ENCODE data around the gene RAD54L2.
"Not testable (repeated sequence)": the region's sequence is repeated elsewhere in the genome, so short reads cannot be mapped to it uniquely, and the experiment has no call there.

The RAD54L2 gene

GRCh38 chr3:51550080-51550819 is 11.7 kb downstream of the RAD54L2 start:
- Mint-ChIP-seq H3K4me3 (no peak overlapping the region), H3K36me3 (peaks cover 7% of the 10 kb centered on the region), H3K27ac (no peak overlapping the region)

GRCh38 chr3:51557993-51558392 is 19.5 kb downstream of the RAD54L2 start:
- no peak for DNase-seq
- H3K27ac Mint-ChIP-seq, result no peak overlapping the region
- no peaks in the 10 kb centered on the region for H3K9me3 Mint-ChIP-seq
- H3K27me3 Mint-ChIP-seq, result no peaks in the 10 kb centered on the region
- no peak overlapping the region for H3K4me3 Mint-ChIP-seq
- H3K4me1 Mint-ChIP-seq, result no peaks in the 10 kb centered on the region
- peaks cover 11% of the 10 kb centered on the region for H3K36me3 Mint-ChIP-seq
- CTCF ChIA-PET, result no interaction called here

More at GRCh38 chr3:51550080-51550819, 11.7 kb downstream of the RAD54L2 start:
- DNase-seq, result no peak
- Mint-ChIP-seq H3K27me3 (no peaks in the 10 kb centered on the region), H3K4me1 (no peaks in the 10 kb centered on the region), H3K9me3 (no peaks in the 10 kb centered on the region)
- CTCF ChIA-PET, result interaction anchor here (0.7 to 1.0 kb wide), 2 partner anchors 92 to 120 kb away, joined by 3 to 5 read pairs; no protein-coding TSS in a partner anchor

GRCh38 chr3:51559411-51559888 is 20.9 kb downstream of the RAD54L2 start:
- Mint-ChIP-seq H3K27ac (no peak overlapping the region), H3K36me3 (peaks cover 11% of the 10 kb centered on the region), H3K9me3 (no peaks in the 10 kb centered on the region), H3K4me1 (no peaks in the 10 kb centered on the region), H3K27me3 (no peaks in the 10 kb centered on the region), H3K4me3 (no peak overlapping the region)
- no peak for DNase-seq
- CTCF ChIA-PET, result interaction anchor here (1.3 kb wide), 1 partner anchor 58 kb away, joined by 3 read pairs; no protein-coding TSS in a partner anchor

GRCh38 chr3:51559961-51560360 is 21.4 kb downstream of the RAD54L2 start:
- Mint-ChIP-seq H3K4me3 (no peak overlapping the region), H3K27me3 (no peaks in the 10 kb centered on the region), H3K27ac (no peak overlapping the region), H3K9me3 (no peaks in the 10 kb centered on the region), H3K4me1 (no peaks in the 10 kb centered on the region), H3K36me3 (peaks cover 11% of the 10 kb centered on the region)
- DNase-seq, result no peak
- CTCF ChIA-PET, result interaction anchor here (1.3 kb wide), 1 partner anchor 58 kb away, joined by 3 read pairs; no protein-coding TSS in a partner anchor

GRCh38 chr3:51562403-51562802 is 23.9 kb downstream of the RAD54L2 start:
- H3K27ac Mint-ChIP-seq, CTCF ChIA-PET, H3K4me1 Mint-ChIP-seq, H3K36me3 Mint-ChIP-seq, H3K9me3 Mint-ChIP-seq, H3K27me3 Mint-ChIP-seq, H3K4me3 Mint-ChIP-seq, DNase-seq: not testable (repeated sequence)

GRCh38 chr3:51568036-51568435 is 29.5 kb downstream of the RAD54L2 start:
- CTCF ChIA-PET, result no interaction called here
- Mint-ChIP-seq H3K4me3 (no peak overlapping the region), H3K4me1 (no peaks in the 10 kb centered on the region), H3K9me3 (no peaks in the 10 kb centered on the region), H3K27me3 (no peaks in the 10 kb centered on the region), H3K27ac (no peak overlapping the region), H3K36me3 (peaks cover 16% of the 10 kb centered on the region)
- no peak for DNase-seq

GRCh38 chr3:51568996-51569395 is 30.5 kb downstream of the RAD54L2 start:
- H3K4me1 Mint-ChIP-seq, result no peaks in the 10 kb centered on the region
- H3K27me3 Mint-ChIP-seq, result no peaks in the 10 kb centered on the region
- H3K36me3 Mint-ChIP-seq, result peaks cover 19% of the 10 kb centered on the region
- no peak for DNase-seq
- no peak overlapping the region for H3K4me3 Mint-ChIP-seq
- no peaks in the 10 kb centered on the region for H3K9me3 Mint-ChIP-seq
- H3K27ac Mint-ChIP-seq, result no peak overlapping the region
- CTCF ChIA-PET, result no interaction called here

GRCh38 chr3:51578238-51578637 is 39.7 kb downstream of the RAD54L2 start:
- Mint-ChIP-seq H3K9me3 (no peaks in the 10 kb centered on the region), H3K27me3 (no peaks in the 10 kb centered on the region), H3K4me3 (no peak overlapping the region), H3K27ac (no peak overlapping the region), H3K4me1 (peaks cover 11% of the 10 kb centered on the region), H3K36me3 (peaks cover 19% of the 10 kb centered on the region)
- CTCF ChIA-PET, result no interaction called here
- no peak for DNase-seq

- Mint-ChIP-seq H3K9me3 (no peaks in the 10 kb centered on the region), H3K27ac (no peak overlapping the region), H3K36me3 (peaks cover 13% of the 10 kb centered on the region), H3K27me3 (no peaks in the 10 kb centered on the region), H3K4me3 (no peak overlapping the region), H3K4me1 (peaks cover 11% of the 10 kb centered on the region)
- DNase-seq, result no peak
- CTCF ChIA-PET, result no interaction called here
Observed at GRCh38 chr3:51580418-51580817, 41.9 kb downstream of the RAD54L2 start.

GRCh38 chr3:51581524-51581923 is 43.0 kb downstream of the RAD54L2 start:
- peaks cover 9% of the 10 kb centered on the region for H3K4me1 Mint-ChIP-seq
- H3K36me3 Mint-ChIP-seq, result peaks cover 11% of the 10 kb centered on the region

GRCh38 chr3:51585197-51585596 is 46.7 kb downstream of the RAD54L2 start:
- DNase-seq, result no peak
- H3K9me3 Mint-ChIP-seq, result no peaks in the 10 kb centered on the region
- H3K36me3 Mint-ChIP-seq, result peaks cover 18% of the 10 kb centered on the region
- no peak overlapping the region for H3K4me3 Mint-ChIP-seq
- CTCF ChIA-PET, result no interaction called here
- peaks cover 14% of the 10 kb centered on the region for H3K4me1 Mint-ChIP-seq
- H3K27me3 Mint-ChIP-seq, result no peaks in the 10 kb centered on the region
- H3K27ac Mint-ChIP-seq, result no peak overlapping the region

More at GRCh38 chr3:51581524-51581923, 43.0 kb downstream of the RAD54L2 start:
- no peak overlapping the region for H3K4me3 Mint-ChIP-seq
- no peaks in the 10 kb centered on the region for H3K9me3 Mint-ChIP-seq
- H3K27ac Mint-ChIP-seq, result no peak overlapping the region
- H3K27me3 Mint-ChIP-seq, result no peaks in the 10 kb centered on the region
- no peak for DNase-seq
- CTCF ChIA-PET, result interaction anchor here (1.0 to 1.6 kb wide), 2 partner anchors 9 to 80 kb away, joined by 3 to 6 read pairs; no protein-coding TSS in a partner anchor

GRCh38 chr3:51585871-51586270 is 47.4 kb downstream of the RAD54L2 start:
- no peak overlapping the region for H3K4me3 Mint-ChIP-seq
- H3K27me3 Mint-ChIP-seq, result no peaks in the 10 kb centered on the region
- peaks cover 14% of the 10 kb centered on the region for H3K4me1 Mint-ChIP-seq
- peaks cover 24% of the 10 kb centered on the region for H3K36me3 Mint-ChIP-seq
- CTCF ChIA-PET, result no interaction called here
- DNase-seq, result no peak
- no peak overlapping the region for H3K27ac Mint-ChIP-seq
- H3K9me3 Mint-ChIP-seq, result no peaks in the 10 kb centered on the region
